H1 (cell line): Measurements from ENCODE around the gene CREBBP. TPM values are rescaled to one million over a fixed set of nuclear protein-coding genes. Genes with fewer than 3 reads are reported as not detected.

ENCODE experiments used
- NANOG ChIP-seq: IDR thresholded peaks from 2 replicates; pipeline ENCODE4 v1.6.1; 2011; ENCODE audit warnings: low read length, low read depth, mild to moderate bottlenecking, inconsistent platforms; ENCODE audit not compliant: insufficient read depth, poor library complexity, severe bottlenecking
- PHF8 ChIP-seq: fragments of 200-600 bp; sonication (generic); conservative IDR thresholded peaks from 2 replicates; pipeline ENCODE4 v1.7.1; 2012; ENCODE audit warnings: low read depth, mild to moderate bottlenecking, inconsistent platforms, low read length, moderate library complexity
- TAF7 ChIP-seq: optimal IDR thresholded peaks from 2 replicates; pipeline ENCODE3; 2011; ENCODE audit warnings: low read depth, mild to moderate bottlenecking, inconsistent platforms, low read length, moderate library complexity, borderline replicate concordance
- polyA plus RNA-seq, 7 experiments: library from polyadenylated mRNA; depleted of rRNA in 3 of 7; stranded (reverse) in 5 of 7; unstranded in 2 of 7; fragments of >200 nt in 5 of 7; fragments of 200-250 nt in 2 of 7; gene quantifications; 1 replicate in 5 of 7; 2 replicates in 1 of 7; 4 replicates in 1 of 7; pipeline versions ENCODE4 v1.2.1 to v1.2.3, GENCODE V29; 2011 to 2013; ENCODE audit warnings: missing spikeins in 2 of 7, mixed read lengths in 2 of 7
- total RNA-seq: library from RNA; stranded (reverse); fragmentation: NEBNext Ultra II Directional; extraction: Animal tissue kit (Norgen Biotek cat#: 25700); gene quantifications from 2 replicates; pipeline ENCODE4 v1.2.1, GENCODE V29; 2021

Gene CREBBP
- total and polyA plus RNA-seq, 2 of the 8 experiments (the other 6 are each of a cell fraction or from before 2014, with no cell fraction given): 10.0 to 60.1 TPM

GRCh38 chr16:3754081-3754703 is 126.3 kb downstream of the CREBBP start (continued):
- TF ChIP-seq TAF7 (no peak), PHF8 (no peak), NANOG (no peak)
